OCI-LY7 (cell line): Measurements from ENCODE around the gene HYLS1. TPM values are rescaled to one million over a fixed set of nuclear protein-coding genes. Genes with fewer than 3 reads are reported as not detected.

Experiments used
- BruUV-seq: library from RNA; stranded (reverse); fragments of 400-500 nt; replicated peaks from 2 replicates; lab custom pipeline; 2021; lab: Mats Ljungman, UMichigan
- CTCF ChIA-PET: fragments of 300-600 bp; sonication (Branson Sonifier 250); formaldehyde crosslinking; loops from one replicate; lab custom pipeline; 2022; ENCODE audit warnings: antibody characterized with exemption; ENCODE audit not compliant: unreplicated experiment; lab: Charles Lee
- POLR2A ChIA-PET: fragments of 300-600 bp; sonication (Branson Sonifier 250); formaldehyde crosslinking; loops from one replicate; lab custom pipeline; 2022; ENCODE audit warnings: antibody characterized with exemption; lab: Charles Lee
- DNase-seq: peaks from one replicate; pipeline ENCODE4 v3.0.0-alpha.2; 2015; ENCODE audit warnings: low spot score
- H2AFZ ChIP-seq: fragments of 200-600 bp; sonication (generic), shearing (Covaris generic); 2 replicates; pipeline ENCODE4 v1.6.1; 2014; ENCODE audit warnings: mild to moderate bottlenecking, antibody characterized with exemption, low read length, moderate library complexity
- H3K27ac ChIP-seq: fragments of 200-600 bp; sonication (generic); 2 replicates; pipeline ENCODE4 v1.5.1; 2014; ENCODE audit warnings: mixed run types, low read depth, mild to moderate bottlenecking, moderate library complexity, low read length, inconsistent platforms; ENCODE audit not compliant: poor library complexity, severe bottlenecking
- H3K36me3 ChIP-seq: fragments of 200-600 bp; sonication (generic); 2 replicates; pipeline ENCODE4 v1.6.1; 2014; ENCODE audit warnings: mild to moderate bottlenecking, antibody characterized with exemption, low read length, moderate library complexity, mixed read lengths; ENCODE audit not compliant: insufficient read depth
- H3K4me1 ChIP-seq: fragments of 200-600 bp; sonication (generic); 2 replicates; pipeline ENCODE4 v1.5.1; 2014; ENCODE audit warnings: mild to moderate bottlenecking, low read length; ENCODE audit not compliant: insufficient read depth, poor library complexity, severe bottlenecking
- H3K4me2 ChIP-seq: fragments of 200-600 bp; sonication (generic); 2 replicates; pipeline ENCODE4 v1.6.1; 2014; ENCODE audit warnings: mild to moderate bottlenecking, low read length
- H3K4me3 ChIP-seq: fragments of 200-600 bp; sonication (generic); 2 replicates; pipeline ENCODE4 v1.5.1; 2014; ENCODE audit warnings: mild to moderate bottlenecking, low read depth, low read length; ENCODE audit not compliant: poor library complexity, severe bottlenecking
- H3K79me2 ChIP-seq: fragments of 200-600 bp; sonication (generic); 2 replicates; pipeline ENCODE4 v1.6.1; 2016; ENCODE audit warnings: low read depth, mild to moderate bottlenecking, low read length, moderate library complexity, mixed read lengths; ENCODE audit not compliant: insufficient read depth
- H3K9me2 ChIP-seq: fragments of 200-600 bp; sonication (generic); 2 replicates; pipeline ENCODE4 v1.6.1; 2016; ENCODE audit warnings: mild to moderate bottlenecking, low read length, mixed read lengths; ENCODE audit not compliant: insufficient read depth
- H3K9me3 ChIP-seq: fragments of 200-600 bp; sonication (generic); 2 replicates; pipeline ENCODE4 v1.6.1; 2014; ENCODE audit warnings: mild to moderate bottlenecking, mixed run types, low read length, mixed read lengths
- H4K20me1 ChIP-seq: fragments of 200-600 bp; sonication (generic); 2 replicates; pipeline ENCODE4 v1.6.1; 2014; ENCODE audit warnings: mild to moderate bottlenecking, antibody characterized with exemption, low read length, moderate library complexity, mixed read lengths; ENCODE audit not compliant: insufficient read depth
- CTCF ChIP-seq: fragments of 200-600 bp; sonication (generic); conservative IDR thresholded peaks from 2 replicates; pipeline ENCODE4 v1.5.1; 2014; ENCODE audit warnings: mild to moderate bottlenecking, antibody characterized with exemption, low read length, moderate library complexity, mixed read lengths
- EZH2phosphoT487 ChIP-seq: fragments of 200-600 bp; sonication (generic); IDR thresholded peaks from 2 replicates; pipeline ENCODE4 v1.6.1; 2018; ENCODE audit warnings: low read depth, borderline replicate concordance, mild to moderate bottlenecking, mixed run types, antibody characterized with exemption, low read length, moderate library complexity, mixed read lengths
- intact Hi-C: fragments of 100-400 bp; cut with micrococcal nuclease; formaldehyde crosslinking; loops from one replicate; pipeline ENCODE4 v1.10.0; 2022; ENCODE audit not compliant: unreplicated experiment
- total RNA-seq, 2 experiments: library from RNA; depleted of rRNA in 1 of 2; stranded (reverse); fragments of >200 nt in 1 of 2; shearing (Covaris generic) in 1 of 2; gene quantifications; 2 replicates each; pipeline ENCODE4 v1.2.3, GENCODE V29; 2014 to 2022

The HYLS1 gene
- total RNA-seq, 2 experiments from 2014 or later: 18.3 to 31.5 TPM

GRCh38 chr11:125924384-125925007 is 37.0 kb downstream of the HYLS1 start:
- no peaks in the 10 kb centered on the region for H3K79me2 ChIP-seq
- no peak overlapping the region for H3K4me3 ChIP-seq
- CTCF ChIA-PET: no interaction called here
- no peaks in the 10 kb centered on the region for H4K20me1 ChIP-seq
- no peak overlapping the region for H2AFZ ChIP-seq
- POLR2A ChIA-PET: no interaction called here
- no peaks in the 10 kb centered on the region for H3K9me2 ChIP-seq
- H3K27ac ChIP-seq: no peak overlapping the region
- no peaks in the 10 kb centered on the region for H3K9me3 ChIP-seq
- no peak overlapping the region for H3K4me2 ChIP-seq
- no TSS peak for BruUV-seq
- intact Hi-C loops: no loop called here
- no peaks in the 10 kb centered on the region for H3K4me1 ChIP-seq
- TF ChIP-seq CTCF (no peak), EZH2phosphoT487 (no peak)
- no peaks in the 10 kb centered on the region for H3K36me3 ChIP-seq
- no peak for DNase-seq

- Histone ChIP-seq H3K4me3 (no peak overlapping the region), H4K20me1 (no peaks in the 10 kb centered on the region), H3K27ac (no peak overlapping the region), H3K79me2 (no peaks in the 10 kb centered on the region), H3K4me1 (no peaks in the 10 kb centered on the region), H2AFZ (no peak overlapping the region), H3K9me2 (no peaks in the 10 kb centered on the region), H3K36me3 (no peaks in the 10 kb centered on the region), H3K9me3 (no peaks in the 10 kb centered on the region), H3K4me2 (no peak overlapping the region)
- no TSS peak for BruUV-seq
- ChIA-PET CTCF (interaction anchor here (0.6 kb wide), 2 partner anchors 13 to 267 kb away, joined by 3 read pairs; no protein-coding TSS in a partner anchor), POLR2A (interaction anchor here (0.6 kb wide), 1 partner anchor 249 kb away, joined by 3 read pairs; no protein-coding TSS in a partner anchor)
- no peak for TF ChIP-seq CTCF
- TF ChIP-seq EZH2phosphoT487: no peak
- intact Hi-C loops: no loop called here
- DNase-seq: no peak
Observed at GRCh38 chr11:125925247-125925740, 37.8 kb downstream of the HYLS1 start.

GRCh38 chr11:125925804-125926203 is 38.3 kb downstream of the HYLS1 start:
- H3K9me2 ChIP-seq: no peaks in the 10 kb centered on the region
- H3K4me3 ChIP-seq: no peak overlapping the region
- intact Hi-C loops: no loop called here
- H3K4me1 ChIP-seq: no peaks in the 10 kb centered on the region
- H3K36me3 ChIP-seq: no peaks in the 10 kb centered on the region
- H4K20me1 ChIP-seq: no peaks in the 10 kb centered on the region
- no peak for TF ChIP-seq CTCF
- TF ChIP-seq EZH2phosphoT487: no peak
- no peaks in the 10 kb centered on the region for H3K79me2 ChIP-seq
- POLR2A ChIA-PET: interaction anchor here (0.6 kb wide), 1 partner anchor 248 kb away, joined by 3 read pairs; no protein-coding TSS in a partner anchor
- H2AFZ ChIP-seq: no peak overlapping the region
- CTCF ChIA-PET: interaction anchor here (0.5 to 0.6 kb wide), 3 partner anchors 13 to 267 kb away, joined by 3 to 7 read pairs (median 3); no protein-coding TSS in a partner anchor
- no TSS peak for BruUV-seq
- no peak overlapping the region for H3K27ac ChIP-seq
- DNase-seq: no peak
- H3K4me2 ChIP-seq: no peak overlapping the region
- H3K9me3 ChIP-seq: no peaks in the 10 kb centered on the region
